ENCODE measurements around the gene CRYBB1.
"Not testable (repeated sequence)": the region's sequence is repeated elsewhere in the genome, so short reads cannot be mapped to it uniquely, and the experiment has no call there.

Gene CRYBB1

DNA sequence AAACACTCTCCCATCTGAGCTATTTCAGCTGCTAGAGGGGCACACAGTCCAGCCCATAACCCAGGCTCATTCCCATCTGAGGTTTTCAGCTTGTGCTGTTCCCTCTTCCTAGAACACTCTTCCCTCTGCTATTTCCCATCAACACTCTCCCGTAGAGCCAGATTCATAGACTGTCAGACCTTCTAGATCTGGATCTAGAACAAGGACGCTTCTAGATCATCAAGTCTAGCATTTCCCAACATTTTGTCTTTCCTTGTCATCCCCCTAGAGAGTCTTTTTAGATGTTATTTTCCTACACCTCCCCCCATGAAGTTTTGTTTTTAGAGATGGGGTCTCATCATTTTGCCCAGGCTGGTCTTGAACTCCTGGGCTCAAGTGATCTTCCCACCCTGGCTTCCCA is 17.3 kb upstream of the CRYBB1 start:
- DNase-seq: no peak

DNA sequence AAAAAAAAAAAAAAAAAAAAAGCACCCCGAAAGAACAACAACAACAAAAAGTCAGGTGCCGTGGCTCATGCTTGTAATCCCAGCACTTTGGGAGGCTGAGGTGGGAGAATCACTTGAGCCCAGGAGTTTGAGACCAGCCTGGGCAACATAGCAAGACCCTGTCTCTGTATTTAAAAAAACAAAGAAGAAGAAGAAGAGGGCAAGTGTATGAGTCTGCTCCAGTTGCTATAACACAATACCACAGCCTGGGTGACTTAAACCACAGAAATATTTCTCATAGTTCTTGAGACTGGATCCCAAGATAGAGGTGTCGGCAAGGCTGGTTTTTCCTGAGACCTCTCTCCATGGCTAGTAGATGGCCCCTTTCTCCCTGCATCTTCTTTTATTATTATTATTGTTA is 16.4 kb upstream of the CRYBB1 start:
- no peak for DNase-seq

DNA sequence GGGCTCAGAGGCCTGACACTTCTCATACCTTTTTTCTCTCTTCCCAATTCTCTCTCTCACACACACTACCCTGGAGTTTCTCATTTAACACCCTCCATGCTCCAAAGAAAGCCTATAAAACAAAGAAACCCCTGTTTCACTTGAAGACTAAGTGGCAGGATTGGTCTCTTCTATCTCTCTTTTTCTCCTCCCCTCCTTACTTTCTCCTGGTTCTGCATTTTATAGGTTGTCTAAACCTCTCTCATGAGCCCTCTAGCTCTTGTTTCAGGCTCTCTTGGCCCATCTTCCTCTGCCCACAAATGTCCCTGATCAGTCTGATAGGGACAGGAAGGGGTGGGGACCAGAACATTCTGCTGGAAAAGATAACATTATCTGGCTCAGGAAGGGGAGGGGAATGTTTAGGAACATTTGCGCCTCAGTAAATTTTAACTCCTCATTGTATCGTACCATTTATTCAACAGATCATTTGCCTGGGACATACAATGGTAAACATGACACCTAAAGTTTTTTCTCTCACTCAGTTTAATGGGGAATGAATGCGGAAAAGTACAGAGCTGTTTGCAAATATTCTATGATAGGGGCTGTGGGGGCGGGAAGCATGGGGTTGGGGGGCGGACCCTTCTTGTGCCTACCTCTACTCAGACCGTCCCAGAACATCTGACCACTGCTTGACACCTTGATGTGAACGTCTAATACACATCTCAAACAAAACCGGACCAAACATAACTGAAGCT is 14.8 kb upstream of the CRYBB1 start:
- no peak for DNase-seq

DNA sequence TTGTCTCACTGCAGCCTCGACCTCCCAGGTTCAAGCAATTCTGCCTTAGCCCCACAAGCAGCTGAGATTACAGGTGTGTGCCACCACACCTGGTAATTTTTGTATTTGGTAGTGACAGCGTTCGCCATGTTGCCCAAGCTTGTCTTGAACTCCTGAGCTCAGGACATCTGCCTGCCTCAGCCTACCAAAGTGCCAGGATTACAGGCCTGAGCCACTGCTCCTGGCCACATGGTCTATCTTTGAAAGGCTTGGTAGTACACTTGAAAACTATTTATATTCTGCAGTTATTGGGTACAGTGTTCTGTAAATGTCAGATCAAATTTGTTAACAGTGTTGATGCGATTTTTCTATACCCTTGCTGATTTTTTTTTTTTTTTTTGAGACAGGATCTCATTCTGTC is 13.5 kb upstream of the CRYBB1 start:
- DNase-seq: no peak

DNA sequence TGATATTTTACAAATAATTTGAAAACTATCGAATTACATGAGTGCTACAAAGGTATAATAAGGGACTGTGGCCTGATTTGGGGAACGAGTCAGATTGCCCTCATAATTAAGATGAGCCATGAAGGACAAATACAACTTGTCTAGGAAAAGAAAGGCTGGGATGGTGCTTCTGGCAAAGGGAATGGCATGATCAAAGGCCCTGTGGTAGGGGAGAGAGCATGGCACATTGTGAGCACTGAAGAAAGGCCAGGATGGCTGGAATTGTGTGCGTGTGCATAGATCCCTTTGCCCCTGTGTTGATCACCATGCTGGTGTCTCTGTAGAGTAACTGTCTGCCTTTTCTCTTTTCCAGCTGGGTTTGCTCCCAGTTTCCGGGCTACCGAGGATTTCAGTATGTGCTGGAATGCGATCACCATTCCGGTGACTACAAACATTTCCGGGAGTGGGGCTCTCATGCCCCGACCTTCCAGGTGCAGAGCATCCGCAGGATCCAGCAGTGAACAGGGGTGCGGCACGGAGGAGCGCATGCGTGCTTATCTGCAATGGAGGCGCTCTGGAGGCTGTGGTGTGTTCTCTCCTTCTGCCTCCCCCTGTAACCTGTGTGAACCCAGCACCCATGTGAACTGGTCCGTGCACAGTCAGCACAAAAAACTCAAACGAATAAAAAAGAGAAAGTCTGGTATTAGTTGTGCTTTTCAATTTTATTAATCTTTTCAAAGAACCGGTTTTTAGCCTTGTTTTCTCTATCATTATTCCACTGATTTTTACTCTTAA is 12.3 kb upstream of the CRYBB1 start:
- DNase-seq: no peak

- DNase-seq: no peak
These were observed 7.0 kb upstream of the CRYBB1 start for GRCh38 chr22:26624803-26625202.

GRCh38 chr22:26623984-26624383 is 6.2 kb upstream of the CRYBB1 start:
- DNase-seq: no peak

DNA sequence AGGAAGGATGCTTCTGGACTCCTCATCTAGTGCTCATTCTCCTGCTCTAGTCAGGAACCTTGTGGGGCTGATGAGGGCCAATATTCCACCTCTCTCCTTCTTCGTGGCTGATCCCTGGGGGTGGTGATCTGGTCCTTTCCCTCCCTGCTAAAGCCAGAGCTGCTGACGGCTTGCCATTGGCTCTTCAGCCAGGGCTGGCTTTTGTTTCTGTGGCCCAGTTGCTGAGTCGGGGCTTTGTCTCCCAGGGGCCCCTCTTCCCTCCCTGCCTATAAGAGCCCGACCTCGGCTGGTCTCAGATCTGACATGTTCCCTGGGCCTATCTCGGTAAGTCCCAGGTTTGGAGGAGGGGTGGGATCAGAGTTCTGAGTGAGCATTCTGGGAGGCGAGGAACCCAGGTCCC is 3.8 kb upstream of the CRYBB1 start, which contains the start of gene CRYBA4:
Gene CRYBA4, plus strand, starts transcription at position 301 of the 400 bp plus-strand sequence. CDS start 634 bp downstream, outside the sequence.
- no peak for DNase-seq

- no peak for DNase-seq
These were observed 2.4 kb upstream of the CRYBB1 start for GRCh38 chr22:26620197-26620596.

GRCh38 chr22:26619510-26619909 is 1.7 kb upstream of the CRYBB1 start:
- DNase-seq: no peak

DNA sequence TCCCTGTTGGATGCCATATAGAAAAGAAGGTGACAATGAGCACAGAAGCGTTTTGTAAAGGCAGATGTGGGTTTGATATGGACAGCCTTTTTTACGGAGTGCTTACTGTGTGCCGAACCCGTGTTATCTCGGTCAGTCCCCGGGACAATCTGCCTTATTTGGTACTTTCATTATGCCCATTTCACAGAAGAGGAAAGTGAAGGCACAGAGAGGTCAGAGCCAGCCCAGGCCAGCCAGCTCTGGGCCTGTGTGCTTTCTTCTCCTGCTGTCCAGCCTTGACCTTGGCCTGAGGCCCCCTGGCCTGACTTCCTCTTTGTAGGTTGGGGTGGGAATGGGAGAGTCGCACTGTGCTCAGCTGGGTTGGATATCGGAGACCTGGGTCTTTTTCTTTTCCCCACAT is 628 bp upstream of the CRYBB1 start:
- DNase-seq: no peak

GRCh38 chr22:26616650-26617049 is 1.2 kb downstream of the CRYBB1 start:
- DNase-seq: no peak

GRCh38 chr22:26615830-26616435 is 1.9 kb downstream of the CRYBB1 start:
- no peak for DNase-seq

- no peak for DNase-seq
These were observed 2.7 kb downstream of the CRYBB1 start for GRCh38 chr22:26615149-26615548.

- DNase-seq: no peak
These were observed 3.5 kb downstream of the CRYBB1 start for GRCh38 chr22:26614322-26614721.

DNA sequence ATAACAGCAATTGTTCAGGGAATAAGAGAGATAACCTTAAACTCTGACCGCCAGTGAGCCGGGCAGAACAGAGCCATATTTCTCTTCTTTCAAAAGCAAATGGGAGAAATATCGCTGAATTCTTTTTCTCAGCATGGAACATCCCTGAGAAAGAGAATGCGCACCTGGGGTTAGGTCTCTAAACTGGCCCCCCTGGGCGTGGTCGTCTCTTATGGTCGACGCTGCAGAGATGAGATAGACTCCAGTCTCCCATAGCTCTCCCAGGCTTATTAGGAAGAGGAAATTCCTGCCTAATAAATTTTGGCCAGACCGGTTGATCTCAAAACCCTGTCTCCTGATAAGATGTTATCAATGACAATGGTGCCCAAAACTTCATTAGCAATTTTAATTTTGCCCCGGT is 4.1 kb downstream of the CRYBB1 start:
- DNase-seq: not testable (repeated sequence)

DNA sequence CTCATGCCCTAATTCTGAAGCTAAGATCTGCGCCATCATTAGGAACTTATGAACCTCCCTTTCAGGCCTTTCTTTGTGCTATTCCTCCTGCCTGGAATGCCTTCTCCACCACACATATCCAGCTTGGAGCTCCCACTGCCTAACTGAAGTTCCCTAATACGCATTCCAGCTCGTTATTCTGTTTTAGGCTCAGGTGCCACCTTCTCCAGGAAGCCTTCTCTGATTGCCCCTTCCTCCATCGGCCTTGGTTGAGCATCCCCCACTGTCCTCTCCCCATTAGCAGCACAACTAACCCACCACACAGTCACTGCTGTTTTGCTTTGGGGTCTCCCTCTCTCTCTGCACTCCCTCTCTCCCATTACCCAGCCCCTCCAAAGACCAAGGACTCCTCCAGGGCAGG is 5.2 kb downstream of the CRYBB1 start:
- DNase-seq: no peak

GRCh38 chr22:26610996-26611395 is 6.8 kb downstream of the CRYBB1 start:
- no peak for DNase-seq

GRCh38 chr22:26610072-26610958 is 7.5 kb downstream of the CRYBB1 start:
- peak; percentile 59 for DNase-seq

- DNase-seq: no peak
These were observed 8.5 kb downstream of the CRYBB1 start for GRCh38 chr22:26609287-26609686.

- no peak for DNase-seq
These were observed 9.7 kb downstream of the CRYBB1 start for GRCh38 chr22:26608129-26608528.

- no peak for DNase-seq
These were observed 11.2 kb downstream of the CRYBB1 start for GRCh38 chr22:26606611-26607010.

DNA sequence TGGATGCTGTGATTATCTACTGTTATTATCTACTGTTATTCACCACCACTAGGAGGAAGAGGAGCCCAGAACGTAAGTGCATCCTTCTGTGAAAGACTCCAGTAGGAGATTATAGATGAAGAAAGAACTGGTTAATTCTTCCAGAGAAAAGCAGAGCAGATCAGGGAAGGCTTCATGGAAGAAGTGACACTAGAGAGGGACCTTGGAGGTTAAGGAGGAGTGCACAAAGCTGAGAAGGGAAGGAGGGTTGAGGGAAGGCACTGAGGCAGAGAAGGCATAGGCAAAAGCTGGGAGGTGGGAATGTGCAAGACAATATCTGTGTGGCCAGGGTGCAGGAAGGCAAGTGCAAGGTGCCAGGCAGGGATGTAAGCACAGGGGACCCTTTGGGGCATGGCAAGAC is 13.5 kb downstream of the CRYBB1 start:
- no peak for DNase-seq
